B cell (primary cell): ENCODE measurements around the gene PRKCZ. TPM values are rescaled to one million over a fixed set of nuclear protein-coding genes. Genes with fewer than 3 reads are reported as not detected.

Experiments used
- ATAC-seq: fragments of 200-7000 bp; cut with Tn5 transposase; one replicate; pipeline ENCODE4 v1.10.0; 2021; ENCODE audit warnings: low read depth, mild to moderate bottlenecking, moderate number of reproducible peaks, moderate library complexity
- CTCF ChIA-PET: fragments of 350-600 bp; sonication (Branson Sonifier 250); formaldehyde crosslinking; loops from one replicate; lab custom pipeline; 2021; ENCODE audit warnings: antibody characterized with exemption, inconsistent platforms; lab: Charles Lee
- POLR2A ChIA-PET: fragments of 350-600 bp; sonication (Branson Sonifier 250); formaldehyde crosslinking; loops from one replicate; lab custom pipeline; 2021; ENCODE audit warnings: antibody characterized with exemption; lab: Charles Lee
- DNase-seq: peaks from one replicate; pipeline ENCODE4 v3.0.0; 2013
- H2AFZ ChIP-seq: 2 replicates; pipeline ENCODE4 v1.6.1; 2012; ENCODE audit warnings: mild to moderate bottlenecking, low read depth, low read length; ENCODE audit not compliant: insufficient read depth, poor library complexity, severe bottlenecking
- H3K27ac ChIP-seq, 2 donors: 1 replicate in 1 of 2; 2 replicates in 1 of 2; pipeline ENCODE4 v1.5.1; 2012 to 2013; ENCODE audit warnings: low read length in 2 of 2, mild to moderate bottlenecking in 2 of 2, moderate library complexity in 1 of 2
- H3K27me3 ChIP-seq, 4 experiments: fragments of 200-600 bp in 1 of 4; sonication (generic) in 1 of 4; replicated peaks in 1 of 4; 1 replicate in 2 of 4; 2 replicates in 2 of 4; pipeline versions ENCODE4 v1.6.1 to v1.7.0; 2013 to 2016; ENCODE audit warnings: low read length in 3 of 4, mild to moderate bottlenecking in 2 of 4, mixed read lengths in 1 of 4, moderate library complexity in 1 of 4; ENCODE audit not compliant: insufficient read depth in 4 of 4, control insufficient read depth in 3 of 4; ENCODE audit errors: control extremely low read depth in 1 of 4
- H3K36me3 ChIP-seq, 2 experiments: replicated peaks in 1 of 2; 1 replicate in 1 of 2; 2 replicates in 1 of 2; pipeline versions ENCODE4 v1.6.1 to v1.7.1; 2013; ENCODE audit warnings: low read length in 1 of 2; ENCODE audit not compliant: insufficient read depth in 2 of 2, control insufficient read depth in 1 of 2; ENCODE audit errors: control extremely low read depth in 1 of 2, extremely low read depth in 1 of 2
- H3K4me1 ChIP-seq, 2 donors: fragments of 200-600 bp in 1 of 2; sonication (generic) in 1 of 2; 1 replicate in 1 of 2; 2 replicates in 1 of 2; pipeline versions ENCODE4 v1.5.1 to v1.6.1; 2013 to 2017; ENCODE audit warnings: low read length in 2 of 2; ENCODE audit not compliant: control insufficient read depth in 2 of 2, insufficient read depth in 2 of 2
- H3K4me2 ChIP-seq: replicated peaks from 2 replicates; pipeline ENCODE3; 2012; ENCODE audit warnings: mild to moderate bottlenecking, low read depth, low read length; ENCODE audit not compliant: poor library complexity, severe bottlenecking
- H3K4me3 ChIP-seq, 5 experiments: fragments of 200-600 bp in 1 of 5; sonication (generic) in 1 of 5; 1 replicate in 3 of 5; 2 replicates in 2 of 5; pipeline versions ENCODE4 v1.5.1 to v1.7.0; 2011 to 2016; ENCODE audit warnings: low read length in 4 of 5, mild to moderate bottlenecking in 4 of 5, low read depth in 2 of 5, control low read depth in 1 of 5, moderate library complexity in 1 of 5; ENCODE audit not compliant: insufficient read depth in 1 of 5; ENCODE audit errors: control extremely low read depth in 1 of 5, extremely low read depth in 1 of 5
- H3K79me2 ChIP-seq: fragments of 200-600 bp; sonication (generic); one replicate; pipeline ENCODE4 v1.6.0; 2016; ENCODE audit warnings: low read length; ENCODE audit not compliant: control insufficient read depth, insufficient read depth
- H3K9ac ChIP-seq: fragments of 200-600 bp; sonication (generic); 2 replicates; pipeline ENCODE4 v1.6.1; 2017; ENCODE audit warnings: mild to moderate bottlenecking, low read length, moderate library complexity
- H3K9me3 ChIP-seq, 3 donors: one replicate each; pipeline versions ENCODE4 v1.6.1 to v1.7.1; 2013; ENCODE audit warnings: low read length in 2 of 3; ENCODE audit not compliant: control insufficient read depth in 2 of 3, insufficient read depth in 1 of 3; ENCODE audit errors: control extremely low read depth in 1 of 3
- H4K20me1 ChIP-seq: 2 replicates; pipeline ENCODE4 v1.6.0; 2012; ENCODE audit warnings: mild to moderate bottlenecking, low read length; ENCODE audit not compliant: insufficient read depth, control insufficient read depth, poor library complexity, severe bottlenecking
- H3K27ac Mint-ChIP-seq: one replicate; pipeline ENCODE4 v1.8.0; 2021; ENCODE audit warnings: mixed read lengths
- H3K27me3 Mint-ChIP-seq: one replicate; pipeline ENCODE4 v1.8.0; 2021; ENCODE audit warnings: mixed read lengths
- H3K4me1 Mint-ChIP-seq: one replicate; pipeline ENCODE4 v1.8.0; 2021; ENCODE audit warnings: mixed read lengths
- H3K4me3 Mint-ChIP-seq: one replicate; pipeline ENCODE4 v1.8.0; 2021; ENCODE audit warnings: mixed read lengths
- H3K9me3 Mint-ChIP-seq: one replicate; pipeline ENCODE4 v1.8.0; 2022; ENCODE audit warnings: mixed read lengths; ENCODE audit not compliant: insufficient read depth
- CTCF ChIP-seq: fragments of 200-600 bp; IDR thresholded peaks from one replicate; pipeline ENCODE4 v1.8.0; 2022; ENCODE audit warnings: antibody characterized with exemption, mild to moderate bottlenecking
- EZH2 ChIP-seq: IDR thresholded peaks from 2 replicates; pipeline ENCODE4 v1.6.1; 2012; ENCODE audit warnings: borderline replicate concordance, low read depth, mild to moderate bottlenecking, moderate library complexity, low read length; ENCODE audit not compliant: insufficient read depth, poor library complexity, severe bottlenecking
- WGBS: methylation state at CpG from one replicate; pipeline ENCODE4 v1.1.5; 2013; ENCODE audit warnings: missing lambda C conversion rate; ENCODE audit not compliant: insufficient coverage; 5-methylcytosine and 5-hydroxymethylcytosine counted together
- intact Hi-C: fragments of 100-400 bp; cut with micrococcal nuclease; formaldehyde crosslinking; loops from one replicate; pipeline ENCODE4 v1.10.0; 2022
- polyA plus RNA-seq: library from polyadenylated mRNA; depleted of rRNA; stranded (reverse); fragments of >200 nt; gene quantifications from 2 replicates; pipeline ENCODE4 v1.2.3, GENCODE V29; 2012
- total RNA-seq, 2 donors: library from RNA; stranded (reverse); fragments of 120-200 nt in 1 of 2; gene quantifications; 1 replicate in 1 of 2; 2 replicates in 1 of 2; pipeline versions ENCODE4 v1.2.3 to v1.2.4, GENCODE V29; 2013 to 2022

Gene PRKCZ
- total and polyA plus RNA-seq, 2 donors (not counting 1 experiment from before 2014, with no cell fraction given), result 17.9 to 53.2 TPM

GRCh38 chr1:2046174-2046917 is 3.9 kb upstream of the PRKCZ start:
- Histone ChIP-seq H3K27me3 (peaks cover 0 to 39% (median 15%) of the 10 kb centered on the region in 4 experiments), H4K20me1 (peaks cover 3% of the 10 kb centered on the region), H3K4me2 (no peak overlapping the region), H3K9ac (no peak overlapping the region), H3K4me3 (no peak overlapping the region), H3K79me2 (peaks cover 21% of the 10 kb centered on the region), H3K36me3 (no peaks in the 10 kb centered on the region), H3K27ac (no peak overlapping the region), H3K9me3 (peaks cover 0 to 3% (median 0%) of the 10 kb centered on the region in 3 donors), H2AFZ (no peak overlapping the region), H3K4me1 (peaks cover 24 to 34% of the 10 kb centered on the region in 2 donors)
- intact Hi-C loops, result loop anchor here (1.0 kb wide), 1 partner anchor 102 kb away; no protein-coding TSS in a partner anchor
- DNase-seq, result peak; percentile 65
- Mint-ChIP-seq H3K4me3 (peak overlapping the region; percentile 67), H3K4me1 (peaks cover 27% of the 10 kb centered on the region), H3K27ac (no peak overlapping the region), H3K9me3 (no peaks in the 10 kb centered on the region), H3K27me3 (peaks cover 14% of the 10 kb centered on the region)
- CTCF ChIA-PET, result interaction anchor here (1.4 to 3.5 kb wide), 3 partner anchors 8 to 93 kb away, joined by 4 to 16 read pairs (median 10); no protein-coding TSS in a partner anchor
- ATAC-seq, result no peak
- TF ChIP-seq EZH2 (no peak), CTCF (peak; percentile 58)
- POLR2A ChIA-PET, result no interaction called here
- WGBS, result 42% methylated on average over 10 of the region's 20 CpGs
